Stimulated activated CD4-positive, alpha-beta T cell treated with anti-CD3 and anti-CD28 coated beads, Interleukin-4, amount 100 ng/mL, for 1 hour (primary cell): ENCODE results near the gene KLHL40.

Experiments used
- DNase-seq: peaks from one replicate; pipeline ENCODE4 v3.0.0-alpha.2; 2020

Gene KLHL40

GRCh38 chr3:42657675-42658074 is 27.7 kb upstream of the KLHL40 start:
- DNase-seq: no peak

GRCh38 chr3:42658091-42658770 is 27.1 kb upstream of the KLHL40 start:
- DNase-seq: no peak

GRCh38 chr3:42658771-42659390 is 26.5 kb upstream of the KLHL40 start:
- DNase-seq: no peak

- DNase-seq: no peak
These were observed 25.7 kb upstream of the KLHL40 start for GRCh38 chr3:42659451-42660130.

- DNase-seq: no peak
These were observed 25.1 kb upstream of the KLHL40 start for GRCh38 chr3:42660131-42660715.

GRCh38 chr3:42660898-42661297 is 24.4 kb upstream of the KLHL40 start:
- DNase-seq: no peak

GRCh38 chr3:42661593-42662022 is 23.7 kb upstream of the KLHL40 start:
- DNase-seq: no peak

- DNase-seq: no peak
These were observed 23.1 kb upstream of the KLHL40 start for GRCh38 chr3:42662037-42662812.

GRCh38 chr3:42662813-42663535 is 22.4 kb upstream of the KLHL40 start:
- no peak for DNase-seq

GRCh38 chr3:42663581-42664437 is 21.5 kb upstream of the KLHL40 start:
- DNase-seq: no peak

- DNase-seq: no peak
These were observed 20.9 kb upstream of the KLHL40 start for GRCh38 chr3:42664438-42664803.

GRCh38 chr3:42665050-42665878 is 20.1 kb upstream of the KLHL40 start:
- DNase-seq: no peak

GRCh38 chr3:42666022-42666421 is 19.3 kb upstream of the KLHL40 start:
- no peak for DNase-seq

- no peak for DNase-seq
These were observed 18.7 kb upstream of the KLHL40 start for GRCh38 chr3:42666577-42666998.

GRCh38 chr3:42667096-42667522 is 18.2 kb upstream of the KLHL40 start:
- no peak for DNase-seq

- DNase-seq: no peak
These were observed 17.6 kb upstream of the KLHL40 start for GRCh38 chr3:42667523-42668412.

GRCh38 chr3:42668413-42668760 is 16.9 kb upstream of the KLHL40 start:
- no peak for DNase-seq

GRCh38 chr3:42668793-42669217 is 16.5 kb upstream of the KLHL40 start:
- no peak for DNase-seq

- no peak for DNase-seq
These were observed 15.2 kb upstream of the KLHL40 start for GRCh38 chr3:42670051-42670576.
